ENCODE measurements around the gene SCN4B. TPM values are rescaled to one million over a fixed set of nuclear protein-coding genes. Genes with fewer than 3 reads are reported as not detected.
A peak's percentile ranks its signal among the peaks of the same experiment; 100 is the strongest.

The SCN4B gene
- total and polyA plus RNA-seq, 4 donors = 0.05 to 11.8 (median 1.2) TPM

- H3K27ac ChIP-seq (ENCODE audit: low read depth in 1 of 2, low read length in 2 of 2) = no peak within 1 kb of the TSS
- ATAC-seq (ENCODE audit: low FRiP score) = no peak
Measured at GRCh38 chr11:118086913-118087768, 65.5 kb downstream of the SCN4B start, which contains the start of gene SMIM35. TSS of gene SMIM35 (minus strand) at chr11:118086963. CDS start at chr11:118086757, 206 bp downstream.

GRCh38 chr11:118084656-118085055, 68.0 kb downstream of the SCN4B start:
- Histone ChIP-seq H3K4me1 (ENCODE audit: control insufficient read depth in 1 of 2, insufficient read depth in 2 of 2, low read length in 2 of 2) (no peaks in the 10 kb centered on the region), H3K9me3 (ENCODE audit: control insufficient read depth, low read length) (peaks cover 8% of the 10 kb centered on the region), H3K27ac (ENCODE audit: low read depth in 1 of 2, low read length in 2 of 2) (no peak overlapping the region), H3K27me3 (ENCODE audit: control insufficient read depth in 1 of 2, insufficient read depth in 2 of 2, low read length in 1 of 2) (no peaks in the 10 kb centered on the region), H3K36me3 (ENCODE audit: control insufficient read depth in 1 of 2, insufficient read depth in 2 of 2, low read length in 1 of 2) (no peaks in the 10 kb centered on the region), H3K4me3 (ENCODE audit: low read length in 2 of 2) (no peak overlapping the region)
- DNase-seq (peak in 1 of 2 donors; percentile 30), ATAC-seq (ENCODE audit: low FRiP score) (no peak)
- intact Hi-C loops (cut with DNase I) = no loop called here

More at GRCh38 chr11:118086913-118087768, 65.5 kb downstream of the SCN4B start, which contains the start of gene SMIM35:
- Histone ChIP-seq H3K36me3 (ENCODE audit: control insufficient read depth in 1 of 2, insufficient read depth in 2 of 2, low read length in 1 of 2) (no peaks in the 10 kb centered on the region), H3K27me3 (ENCODE audit: control insufficient read depth in 1 of 2, insufficient read depth in 2 of 2, low read length in 1 of 2) (no peaks in the 10 kb centered on the region), H3K4me3 (ENCODE audit: low read length in 2 of 2) (no peak within 1 kb of the TSS), H3K4me1 (ENCODE audit: control insufficient read depth in 1 of 2, insufficient read depth in 2 of 2, low read length in 2 of 2) (no peaks in the 10 kb centered on the region), H3K9me3 (ENCODE audit: control insufficient read depth, low read length) (peaks cover 8% of the 10 kb centered on the region)
- DNase-seq = peak in 1 of 2 donors; percentile 45
- 47 to 57% methylated on average over 5 of the region's 5 CpGs for WGBS, 2 donors
- intact Hi-C loops (cut with DNase I) = no loop called here

GRCh38 chr11:118084247-118084646, 68.4 kb downstream of the SCN4B start:
- ATAC-seq (ENCODE audit: low FRiP score) (no peak), DNase-seq (peak in 1 of 2 donors; percentile 34)
- intact Hi-C loops (cut with DNase I) = no loop called here
- Histone ChIP-seq H3K9me3 (ENCODE audit: control insufficient read depth, low read length) (peaks cover 8% of the 10 kb centered on the region), H3K27ac (ENCODE audit: low read depth in 1 of 2, low read length in 2 of 2) (no peak overlapping the region), H3K36me3 (ENCODE audit: control insufficient read depth in 1 of 2, insufficient read depth in 2 of 2, low read length in 1 of 2) (no peaks in the 10 kb centered on the region), H3K27me3 (ENCODE audit: control insufficient read depth in 1 of 2, insufficient read depth in 2 of 2, low read length in 1 of 2) (no peaks in the 10 kb centered on the region), H3K4me1 (ENCODE audit: control insufficient read depth in 1 of 2, insufficient read depth in 2 of 2, low read length in 2 of 2) (no peaks in the 10 kb centered on the region), H3K4me3 (ENCODE audit: low read length in 2 of 2) (no peak overlapping the region)
- WGBS, 2 donors = 34 to 38% methylated on average over 4 of the region's 4 CpGs

Other genes with a start within 250 kb of the SCN4B start
- gene TMPRSS13, start 223.4 kb downstream of the SCN4B start, total RNA-seq = under 1 TPM; 0.45 to 0.54 TPM
- gene TMPRSS13, start 223.4 kb downstream of the SCN4B start, polyA plus RNA-seq = 1 to 10 TPM in 1 of 2 donors, not detected in 1; 1.0 TPM
- 10 to 100 TPM; 18.3 to 59.2 TPM for gene IL10RA, start 166.4 kb downstream of the SCN4B start, total RNA-seq
- gene IL10RA, start 166.4 kb downstream of the SCN4B start, polyA plus RNA-seq = 10 to 100 TPM in 1 of 2 donors, 1 to 10 TPM in 1; 1.7 to 10.9 TPM
- gene TMPRSS4, start 75.7 kb downstream of the SCN4B start, total RNA-seq = under 1 TPM in 1 of 2 donors, not detected in 1; 0.96 TPM
- gene TMPRSS4, start 75.7 kb downstream of the SCN4B start, polyA plus RNA-seq = 1 to 10 TPM in 1 of 2 donors, not detected in 1; 6.5 TPM
- under 1 TPM in 1 of 2 donors, not detected in 1; 0.15 TPM for gene SMIM35, start 65.9 kb downstream of the SCN4B start, total RNA-seq
- gene SMIM35, start 65.9 kb downstream of the SCN4B start, polyA plus RNA-seq = not detected
- under 1 TPM in 1 of 2 donors, not detected in 1; 0.78 TPM for gene SCN2B, start 23.8 kb upstream of the SCN4B start, total RNA-seq
- not detected for gene SCN2B, start 23.8 kb upstream of the SCN4B start, polyA plus RNA-seq
- gene JAML, start 72.2 kb upstream of the SCN4B start, total RNA-seq = 10 to 100 TPM in 1 of 2 donors, 1 to 10 TPM in 1; 8.0 to 29.5 TPM
- 1 to 10 TPM; 1.8 to 4.0 TPM for gene JAML, start 72.2 kb upstream of the SCN4B start, polyA plus RNA-seq
- 1 to 10 TPM; 1.6 to 2.7 TPM for gene MPZL3, start 99.5 kb upstream of the SCN4B start, total RNA-seq
- under 1 TPM; 0.33 to 0.38 TPM for gene MPZL3, start 99.5 kb upstream of the SCN4B start, polyA plus RNA-seq
- gene MPZL2, start 111.5 kb upstream of the SCN4B start, total RNA-seq = 10 to 100 TPM; 52.7 to 63.2 TPM
- 10 to 100 TPM in 1 of 2 donors, 1 to 10 TPM in 1; 3.8 to 13.3 TPM for gene MPZL2, start 111.5 kb upstream of the SCN4B start, polyA plus RNA-seq
- gene CD3E, start 151.9 kb upstream of the SCN4B start, total RNA-seq = 1 to 10 TPM; 2.3 to 5.2 TPM
- 1 to 10 TPM in 1 of 2 donors, under 1 TPM in 1; 0.43 to 2.5 TPM for gene CD3E, start 151.9 kb upstream of the SCN4B start, polyA plus RNA-seq
- gene CD3D, start 189.9 kb upstream of the SCN4B start, total RNA-seq = 1 to 10 TPM; 3.0 to 3.9 TPM
- 1 to 10 TPM in 1 of 2 donors, under 1 TPM in 1; 0.36 to 3.3 TPM for gene CD3D, start 189.9 kb upstream of the SCN4B start, polyA plus RNA-seq
- 1 to 10 TPM; 1.1 to 3.0 TPM for gene CD3G, start 191.5 kb upstream of the SCN4B start, total RNA-seq
- not detected for gene CD3G, start 191.5 kb upstream of the SCN4B start, polyA plus RNA-seq
- gene UBE4A, start 206.8 kb upstream of the SCN4B start, total RNA-seq = 10 to 100 TPM; 33.4 to 35.2 TPM
- 10 to 100 TPM in 1 of 2 donors, 1 to 10 TPM in 1; 3.3 to 14.3 TPM for gene UBE4A, start 206.8 kb upstream of the SCN4B start, polyA plus RNA-seq
- 100 to 1,000 TPM in 1 of 2 donors, 10 to 100 TPM in 1; 98.4 to 107 TPM for gene ATP5MG, start 248.8 kb upstream of the SCN4B start, total RNA-seq
- 100 to 1,000 TPM; 118 to 256 TPM for gene ATP5MG, start 248.8 kb upstream of the SCN4B start, polyA plus RNA-seq